ENCODE data around the gene CNP. TPM values are rescaled to one million over a fixed set of nuclear protein-coding genes. Genes with fewer than 3 reads are reported as not detected.

CNP gene
- total RNA-seq, 1 donor from 2014 or later, result 54.0 TPM

DNA sequence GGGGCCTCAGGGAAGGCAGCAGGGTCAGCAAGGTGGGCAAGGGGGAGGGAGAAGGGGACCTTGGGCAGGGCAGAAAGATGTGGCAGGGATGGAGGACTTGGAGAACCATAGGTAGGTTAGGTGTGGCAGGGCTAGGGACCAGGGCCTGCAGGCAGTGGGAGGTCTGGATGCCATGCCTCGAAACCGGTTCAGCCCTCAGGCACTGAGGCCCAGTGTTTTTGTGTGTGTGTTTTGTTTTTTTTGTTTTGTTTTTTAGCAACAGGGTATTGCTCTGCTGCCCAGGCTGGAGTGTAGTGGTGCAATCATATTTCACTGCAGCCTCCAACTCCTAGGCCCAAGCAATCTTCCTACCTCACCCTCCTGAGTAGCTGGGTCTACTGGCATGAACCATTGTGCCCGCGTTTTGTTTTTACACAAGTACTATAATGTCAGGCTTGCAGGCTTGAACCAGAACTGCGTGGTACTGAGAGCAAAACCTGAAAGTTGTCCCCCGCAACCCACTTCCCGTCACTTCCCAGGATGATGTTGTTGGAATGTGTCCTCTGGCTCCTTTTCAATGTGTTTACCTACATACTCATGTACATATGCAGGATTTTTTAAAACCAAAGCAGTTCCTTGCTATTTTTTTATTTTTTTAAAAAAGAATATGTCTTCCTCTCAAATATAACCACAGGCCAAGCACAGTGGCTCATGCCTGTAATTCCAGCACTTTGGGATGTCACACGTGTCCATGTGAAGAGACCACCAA is 23.8 kb upstream of the CNP start:
- H3K27ac ChIP-seq, result no peak overlapping the region
- intact Hi-C loops (cut with DNase I), result no loop called here
- no peak for DNase-seq (ENCODE audit: extremely low spot score in 2 of 2)
- no peaks in the 10 kb centered on the region for H3K27me3 ChIP-seq
- no peaks in the 10 kb centered on the region for H3K36me3 ChIP-seq
- no peaks in the 10 kb centered on the region for H3K4me1 ChIP-seq
- TF ChIP-seq, protein P1, sequence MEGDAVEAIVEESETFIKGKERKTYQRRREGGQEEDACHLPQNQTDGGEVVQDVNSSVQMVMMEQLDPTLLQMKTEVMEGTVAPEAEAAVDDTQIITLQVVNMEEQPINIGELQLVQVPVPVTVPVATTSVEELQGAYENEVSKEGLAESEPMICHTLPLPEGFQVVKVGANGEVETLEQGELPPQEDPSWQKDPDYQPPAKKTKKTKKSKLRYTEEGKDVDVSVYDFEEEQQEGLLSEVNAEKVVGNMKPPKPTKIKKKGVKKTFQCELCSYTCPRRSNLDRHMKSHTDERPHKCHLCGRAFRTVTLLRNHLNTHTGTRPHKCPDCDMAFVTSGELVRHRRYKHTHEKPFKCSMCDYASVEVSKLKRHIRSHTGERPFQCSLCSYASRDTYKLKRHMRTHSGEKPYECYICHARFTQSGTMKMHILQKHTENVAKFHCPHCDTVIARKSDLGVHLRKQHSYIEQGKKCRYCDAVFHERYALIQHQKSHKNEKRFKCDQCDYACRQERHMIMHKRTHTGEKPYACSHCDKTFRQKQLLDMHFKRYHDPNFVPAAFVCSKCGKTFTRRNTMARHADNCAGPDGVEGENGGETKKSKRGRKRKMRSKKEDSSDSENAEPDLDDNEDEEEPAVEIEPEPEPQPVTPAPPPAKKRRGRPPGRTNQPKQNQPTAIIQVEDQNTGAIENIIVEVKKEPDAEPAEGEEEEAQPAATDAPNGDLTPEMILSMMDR (IDR thresholded peaks at IDR 0.05), result no peak
- TF ChIP-seq POLR2AphosphoS5 (IDR thresholded peaks at IDR 0.05; ENCODE audit: insufficient read depth in 1 of 2, low read depth in 1 of 2) (no peak), POLR2A (IDR thresholded peaks at IDR 0.05) (no peak)
- no peaks in the 10 kb centered on the region for H3K9me3 ChIP-seq
- no peak overlapping the region for H3K4me3 ChIP-seq

DNA sequence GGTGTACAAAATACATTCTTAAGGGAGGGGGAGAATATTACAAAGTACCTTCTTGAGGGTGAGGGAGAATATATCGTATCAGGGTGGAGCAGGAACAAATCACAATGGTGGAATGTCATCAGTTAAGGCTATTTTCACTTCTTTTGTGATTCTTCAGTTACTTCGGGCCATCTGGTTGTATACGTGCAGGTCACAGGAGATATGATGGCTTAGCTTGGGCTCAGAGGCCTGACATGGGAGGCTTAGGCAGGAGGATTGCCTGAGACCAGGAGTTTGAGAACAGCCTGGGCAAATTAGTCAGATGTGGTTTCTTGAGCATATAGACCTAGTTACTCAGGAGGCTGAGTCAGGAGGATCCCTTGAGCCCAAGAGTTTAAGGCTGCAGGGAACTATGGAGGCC is 23.1 kb upstream of the CNP start:
- intact Hi-C loops (cut with DNase I), result no loop called here
- Histone ChIP-seq H3K9me3 (no peaks in the 10 kb centered on the region), H3K27me3 (no peaks in the 10 kb centered on the region), H3K27ac (no peak overlapping the region), H3K4me3 (no peak overlapping the region), H3K36me3 (no peaks in the 10 kb centered on the region), H3K4me1 (no peaks in the 10 kb centered on the region)
- no peak for DNase-seq (ENCODE audit: extremely low spot score in 2 of 2)
- TF ChIP-seq POLR2A (IDR thresholded peaks at IDR 0.05) (no peak), POLR2AphosphoS5 (IDR thresholded peaks at IDR 0.05; ENCODE audit: insufficient read depth in 1 of 2, low read depth in 1 of 2) (no peak)
- TF ChIP-seq, protein P1 (IDR thresholded peaks at IDR 0.05), result no peak

DNA sequence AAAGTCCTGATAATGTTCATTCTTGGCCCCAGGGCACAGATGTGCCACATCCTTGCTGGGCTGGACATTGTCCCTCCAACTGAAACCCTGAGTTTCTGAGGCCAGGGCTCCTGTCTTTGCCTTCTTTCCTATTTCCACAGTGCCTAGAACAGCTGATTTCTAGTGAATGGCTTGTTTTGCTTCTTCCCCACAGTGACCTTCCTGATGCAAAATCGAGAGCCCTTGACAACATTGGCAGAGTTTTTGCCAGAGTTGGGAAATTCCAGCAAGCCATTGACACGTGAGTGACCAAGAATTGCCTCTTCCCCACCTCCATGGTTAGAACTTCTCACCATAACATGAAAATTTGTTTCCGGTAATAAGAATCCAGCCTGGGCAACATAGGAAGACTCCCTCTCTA is 21.7 kb upstream of the CNP start:
- TF ChIP-seq POLR2A (IDR thresholded peaks at IDR 0.05), result no peak
- TF ChIP-seq, protein P1 (IDR thresholded peaks at IDR 0.05), result no peak
- TF ChIP-seq POLR2AphosphoS5 (IDR thresholded peaks at IDR 0.05; ENCODE audit: insufficient read depth in 1 of 2, low read depth in 1 of 2), result no peak
- intact Hi-C loops (cut with DNase I), result no loop called here

GRCh38 chr17:41948762-41949460 is 17.7 kb upstream of the CNP start:
- TF ChIP-seq POLR2AphosphoS5 (IDR thresholded peaks at IDR 0.05; ENCODE audit: insufficient read depth in 1 of 2, low read depth in 1 of 2) (no peak), POLR2A (IDR thresholded peaks at IDR 0.05) (no peak)
- TF ChIP-seq, protein P1 (IDR thresholded peaks at IDR 0.05), result no peak
- H3K36me3 ChIP-seq, result no peaks in the 10 kb centered on the region
- H3K9me3 ChIP-seq, result no peaks in the 10 kb centered on the region
- H3K27me3 ChIP-seq, result no peaks in the 10 kb centered on the region
- no peak for DNase-seq (ENCODE audit: extremely low spot score in 2 of 2)
- no peaks in the 10 kb centered on the region for H3K4me1 ChIP-seq
- H3K27ac ChIP-seq, result no peak overlapping the region
- intact Hi-C loops (cut with DNase I), result no loop called here
- no peak overlapping the region for H3K4me3 ChIP-seq

More for the DNA sequence above, 21.7 kb upstream of the CNP start:
- H3K9me3 ChIP-seq, result no peaks in the 10 kb centered on the region
- no peak overlapping the region for H3K4me3 ChIP-seq
- DNase-seq (ENCODE audit: extremely low spot score in 2 of 2), result no peak
- no peaks in the 10 kb centered on the region for H3K4me1 ChIP-seq
- H3K27me3 ChIP-seq, result no peaks in the 10 kb centered on the region
- no peaks in the 10 kb centered on the region for H3K36me3 ChIP-seq
- no peak overlapping the region for H3K27ac ChIP-seq

GRCh38 chr17:41956522-41956921 is 10.1 kb upstream of the CNP start:
- DNase-seq (ENCODE audit: extremely low spot score in 2 of 2), result no peak
- Histone ChIP-seq H3K27ac (no peak overlapping the region), H3K4me3 (no peak overlapping the region), H3K9me3 (no peaks in the 10 kb centered on the region), H3K27me3 (no peaks in the 10 kb centered on the region), H3K4me1 (no peaks in the 10 kb centered on the region), H3K36me3 (no peaks in the 10 kb centered on the region)
- TF ChIP-seq POLR2A (IDR thresholded peaks at IDR 0.05) (no peak), POLR2AphosphoS5 (IDR thresholded peaks at IDR 0.05; ENCODE audit: insufficient read depth in 1 of 2, low read depth in 1 of 2) (no peak)
- TF ChIP-seq, protein P1 (IDR thresholded peaks at IDR 0.05), result no peak
- intact Hi-C loops (cut with DNase I), result no loop called here

Measured in vagina (tissue), 2 donors.